ENCODE measurements around the gene VAV3. TPM values are rescaled to one million over a fixed set of nuclear protein-coding genes. Genes with fewer than 3 reads are reported as not detected.

The VAV3 gene
- polyA plus RNA-seq, 1 donor (not counting 4 experiments of a cell fraction or from before 2014, with no cell fraction given) = 19.6 TPM

DNA sequence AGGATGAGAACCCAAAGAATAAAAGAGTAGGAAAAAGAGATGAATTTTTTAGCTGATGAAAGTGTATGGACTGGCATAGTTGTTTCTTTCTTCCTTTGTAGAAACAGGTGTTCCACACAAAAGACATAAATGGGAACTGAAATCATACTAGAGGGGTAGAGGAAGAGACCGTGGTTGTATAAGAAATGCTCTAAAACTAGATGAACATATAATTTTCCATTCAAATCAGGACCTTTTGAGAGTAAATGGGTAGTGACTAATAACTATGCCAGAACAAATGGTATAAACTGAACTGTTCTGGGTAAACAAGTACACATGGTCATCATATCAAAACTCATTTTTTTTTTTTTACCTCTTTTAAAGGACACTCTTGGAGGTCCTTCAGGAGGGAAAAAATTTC lies 344.2 kb downstream of the VAV3 start:
- Histone ChIP-seq H3K79me2 (ENCODE audit: control insufficient read depth, insufficient read depth, low read length) (no peaks in the 10 kb centered on the region), H4K20me1 (ENCODE audit: control insufficient read depth, extremely low read depth, insufficient read depth, low read length) (no peaks in the 10 kb centered on the region), H3K9me1 (ENCODE audit: control insufficient read depth, extremely low read depth, insufficient read depth, low read length) (no peaks in the 10 kb centered on the region), H3K9ac (ENCODE audit: control insufficient read depth, extremely low read depth, insufficient read depth, low read length) (no peak overlapping the region), H3K9me3 (ENCODE audit: control insufficient read depth, low read depth, low read length) (peaks cover 2% of the 10 kb centered on the region), H3K4me3 (ENCODE audit: control insufficient read depth in 2 of 3, extremely low read depth in 1 of 3, insufficient read depth in 2 of 3, low read depth in 1 of 3, low read length in 3 of 3) (no peak overlapping the region), H3K27ac (ENCODE audit: control insufficient read depth, insufficient read depth, low read length) (no peak overlapping the region), H3K4me1 (ENCODE audit: control insufficient read depth, extremely low read depth, insufficient read depth, low read length) (peaks cover 21% of the 10 kb centered on the region), H3K4me2 (ENCODE audit: control insufficient read depth, extremely low read depth, insufficient read depth, low read depth, low read length) (no peak overlapping the region), H2AFZ (ENCODE audit: control insufficient read depth, low read length) (no peak overlapping the region), H3K36me3 (ENCODE audit: control insufficient read depth in 2 of 2, extremely low read depth in 1 of 2, insufficient read depth in 2 of 2, low read length in 2 of 2) (no peaks in the 10 kb centered on the region), H3K27me3 (ENCODE audit: control insufficient read depth, extremely low read depth, insufficient read depth, low read length) (no peaks in the 10 kb centered on the region)
- DNase-seq (ENCODE audit: low read depth, low spot score) = no peak
- dilution Hi-C loops (cut with MboI; ENCODE audit: extremely low pct_ligation_motif_present, low sequenced_read_pairs) = no loop called here
- TF ChIP-seq, protein P1, sequence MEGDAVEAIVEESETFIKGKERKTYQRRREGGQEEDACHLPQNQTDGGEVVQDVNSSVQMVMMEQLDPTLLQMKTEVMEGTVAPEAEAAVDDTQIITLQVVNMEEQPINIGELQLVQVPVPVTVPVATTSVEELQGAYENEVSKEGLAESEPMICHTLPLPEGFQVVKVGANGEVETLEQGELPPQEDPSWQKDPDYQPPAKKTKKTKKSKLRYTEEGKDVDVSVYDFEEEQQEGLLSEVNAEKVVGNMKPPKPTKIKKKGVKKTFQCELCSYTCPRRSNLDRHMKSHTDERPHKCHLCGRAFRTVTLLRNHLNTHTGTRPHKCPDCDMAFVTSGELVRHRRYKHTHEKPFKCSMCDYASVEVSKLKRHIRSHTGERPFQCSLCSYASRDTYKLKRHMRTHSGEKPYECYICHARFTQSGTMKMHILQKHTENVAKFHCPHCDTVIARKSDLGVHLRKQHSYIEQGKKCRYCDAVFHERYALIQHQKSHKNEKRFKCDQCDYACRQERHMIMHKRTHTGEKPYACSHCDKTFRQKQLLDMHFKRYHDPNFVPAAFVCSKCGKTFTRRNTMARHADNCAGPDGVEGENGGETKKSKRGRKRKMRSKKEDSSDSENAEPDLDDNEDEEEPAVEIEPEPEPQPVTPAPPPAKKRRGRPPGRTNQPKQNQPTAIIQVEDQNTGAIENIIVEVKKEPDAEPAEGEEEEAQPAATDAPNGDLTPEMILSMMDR (optimal IDR thresholded peaks at IDR 0.05 in 1 of 3, IDR thresholded peaks at IDR 0.05 in 1 of 3, conservative IDR thresholded peaks at IDR 0.05 in 1 of 3; ENCODE audit: extremely low read depth in 1 of 3, insufficient read depth in 2 of 3, low read length in 3 of 3) = no peak
- no peak for TF ChIP-seq EZH2 (IDR thresholded peaks at IDR 0.05; ENCODE audit: low read length)
- FAIRE-seq = no peak

DNA sequence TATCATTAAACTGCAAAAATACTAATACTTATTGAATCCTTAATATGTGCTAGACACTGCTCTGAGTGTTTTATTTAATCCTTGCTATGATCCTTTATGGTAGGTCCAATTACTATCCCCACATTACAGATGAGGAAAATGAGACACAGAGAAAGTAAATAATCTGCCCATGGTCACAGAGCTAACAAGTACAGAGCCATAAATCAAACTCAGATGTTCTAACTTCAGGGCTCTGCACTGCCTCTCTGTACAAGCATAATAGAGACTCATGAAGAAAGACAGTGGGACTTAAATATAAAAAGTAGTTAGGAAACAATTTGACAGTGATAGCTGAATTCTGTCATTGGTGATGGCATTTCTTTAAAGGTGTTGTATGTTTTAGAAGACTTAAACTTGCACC lies 346.4 kb downstream of the VAV3 start:
- TF ChIP-seq, protein P1 (optimal IDR thresholded peaks at IDR 0.05 in 1 of 3, IDR thresholded peaks at IDR 0.05 in 1 of 3, conservative IDR thresholded peaks at IDR 0.05 in 1 of 3; ENCODE audit: extremely low read depth in 1 of 3, insufficient read depth in 2 of 3, low read length in 3 of 3) = no peak
- TF ChIP-seq EZH2 (IDR thresholded peaks at IDR 0.05; ENCODE audit: low read length) = no peak
- Histone ChIP-seq H3K27me3 (ENCODE audit: control insufficient read depth, extremely low read depth, insufficient read depth, low read length) (no peaks in the 10 kb centered on the region), H3K9ac (ENCODE audit: control insufficient read depth, extremely low read depth, insufficient read depth, low read length) (no peak overlapping the region), H3K4me3 (ENCODE audit: control insufficient read depth in 2 of 3, extremely low read depth in 1 of 3, insufficient read depth in 2 of 3, low read depth in 1 of 3, low read length in 3 of 3) (no peak overlapping the region), H3K79me2 (ENCODE audit: control insufficient read depth, insufficient read depth, low read length) (no peaks in the 10 kb centered on the region), H2AFZ (ENCODE audit: control insufficient read depth, low read length) (no peak overlapping the region), H3K9me3 (ENCODE audit: control insufficient read depth, low read depth, low read length) (peaks cover 2% of the 10 kb centered on the region), H3K36me3 (ENCODE audit: control insufficient read depth in 2 of 2, extremely low read depth in 1 of 2, insufficient read depth in 2 of 2, low read length in 2 of 2) (no peaks in the 10 kb centered on the region), H3K4me2 (ENCODE audit: control insufficient read depth, extremely low read depth, insufficient read depth, low read depth, low read length) (no peak overlapping the region), H4K20me1 (ENCODE audit: control insufficient read depth, extremely low read depth, insufficient read depth, low read length) (no peaks in the 10 kb centered on the region), H3K9me1 (ENCODE audit: control insufficient read depth, extremely low read depth, insufficient read depth, low read length) (no peaks in the 10 kb centered on the region), H3K27ac (ENCODE audit: control insufficient read depth, insufficient read depth, low read length) (no peak overlapping the region), H3K4me1 (ENCODE audit: control insufficient read depth, extremely low read depth, insufficient read depth, low read length) (peaks cover 12% of the 10 kb centered on the region)
- DNase-seq (ENCODE audit: low read depth, low spot score) = no peak
- dilution Hi-C loops (cut with MboI; ENCODE audit: extremely low pct_ligation_motif_present, low sequenced_read_pairs) = no loop called here
- FAIRE-seq = no peak
